CD4-positive, alpha-beta T cell treated with Interleukin-15 for 4 hours (primary cell): Measurements from ENCODE around the gene ZNF701.
"Not testable (repeated sequence)": the region's sequence is repeated elsewhere in the genome, so short reads cannot be mapped to it uniquely, and the experiment has no call there.

ENCODE experiments used
- DNase-seq: peaks from one replicate; pipeline ENCODE4 v3.0.0-alpha.2; 2020; ENCODE audit warnings: low spot score

ZNF701 gene

DNA sequence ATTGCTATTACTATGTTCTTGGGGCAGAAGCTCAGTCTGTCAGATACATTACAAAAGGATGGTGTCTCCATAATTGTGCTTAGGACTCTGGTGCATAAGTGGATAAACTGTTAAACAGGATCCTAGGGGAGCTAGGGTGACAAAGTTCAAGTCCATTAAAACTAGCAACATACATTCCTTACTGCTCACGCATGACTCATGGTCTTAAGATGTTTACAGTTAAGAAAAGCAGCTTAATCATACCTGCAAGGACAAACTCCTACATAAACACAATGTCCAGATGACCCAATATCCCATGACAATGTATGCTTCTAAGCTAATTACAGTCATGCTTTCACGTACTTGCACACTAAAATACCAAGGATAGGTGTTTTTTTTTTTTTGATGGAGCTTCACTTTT lies 3.5 kb upstream of the ZNF701 start:
- no peak for DNase-seq

DNA sequence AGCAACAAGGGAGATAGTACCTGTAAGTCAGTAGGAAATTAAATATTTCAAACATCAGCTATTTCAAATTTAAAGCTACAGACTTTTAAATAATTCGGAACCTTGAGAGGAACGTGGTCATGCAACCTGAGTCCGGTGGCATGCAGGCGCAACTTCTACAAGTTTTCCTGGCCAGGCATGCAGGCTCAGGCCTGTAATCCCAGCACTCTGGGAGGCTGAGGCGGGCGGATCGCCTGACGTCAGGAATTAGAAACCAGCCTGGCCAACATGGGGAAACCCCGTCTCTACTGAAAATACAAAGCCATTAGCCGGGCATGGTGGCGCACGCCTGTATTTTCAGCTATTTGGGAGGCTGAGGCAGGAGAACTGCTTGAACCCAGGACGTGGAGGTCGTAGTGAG lies 2.2 kb upstream of the ZNF701 start:
- DNase-seq = no peak

DNA sequence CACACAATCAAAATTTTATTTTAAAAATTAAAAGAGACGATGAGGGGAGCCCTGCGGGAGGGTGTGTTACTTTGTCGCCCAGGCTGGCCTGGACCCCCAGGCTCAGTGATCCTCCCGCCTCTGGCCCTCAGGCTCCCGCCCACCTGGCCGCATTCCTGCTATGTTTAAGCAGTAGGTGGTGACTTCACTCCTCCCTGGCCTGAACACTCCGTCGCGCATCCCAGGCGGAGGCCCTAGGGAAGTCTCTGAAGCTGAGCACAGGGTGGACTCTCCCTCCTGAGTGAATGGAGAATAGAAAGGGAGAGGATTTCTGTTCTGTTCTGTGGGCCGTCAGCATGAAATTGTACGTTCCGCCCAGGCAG lies 468 bp upstream of the ZNF701 start:
- DNase-seq = not testable (repeated sequence)

DNA sequence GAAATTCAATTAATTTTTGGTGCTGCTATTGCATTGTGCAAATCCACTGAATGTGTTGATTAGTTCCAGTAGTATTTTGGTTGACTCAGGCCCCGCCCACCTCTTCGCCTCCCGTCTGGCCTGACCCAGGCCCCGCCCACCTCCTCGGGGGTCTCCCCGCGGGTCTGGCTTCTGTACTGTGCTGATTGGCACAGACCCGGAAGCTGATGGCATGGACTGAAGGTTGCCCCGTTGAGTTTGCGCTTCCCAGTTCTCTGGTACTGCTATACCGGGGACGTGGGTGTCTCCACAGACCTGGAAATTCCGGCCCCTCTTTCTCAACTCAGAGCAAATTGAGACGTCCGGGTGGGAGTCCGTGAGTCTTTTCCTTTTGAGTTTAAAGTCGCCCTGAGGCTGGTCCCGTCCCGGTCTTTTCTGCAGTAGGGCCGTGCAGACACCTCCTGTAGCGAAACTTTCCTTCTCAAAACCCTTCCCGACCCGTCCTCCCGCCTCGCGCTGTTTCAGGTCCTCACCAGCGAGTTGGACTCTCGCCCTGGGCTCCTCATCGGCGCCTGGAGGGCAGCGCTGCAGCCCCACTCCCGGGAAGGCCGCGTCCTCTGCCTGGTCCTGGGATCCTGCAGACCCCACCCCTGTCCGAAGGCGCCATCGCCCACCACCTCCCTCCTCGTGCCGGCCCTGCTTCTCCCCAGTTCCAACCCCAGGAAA lies 14.8 kb downstream of the ZNF701 start:
- no peak for DNase-seq

DNA sequence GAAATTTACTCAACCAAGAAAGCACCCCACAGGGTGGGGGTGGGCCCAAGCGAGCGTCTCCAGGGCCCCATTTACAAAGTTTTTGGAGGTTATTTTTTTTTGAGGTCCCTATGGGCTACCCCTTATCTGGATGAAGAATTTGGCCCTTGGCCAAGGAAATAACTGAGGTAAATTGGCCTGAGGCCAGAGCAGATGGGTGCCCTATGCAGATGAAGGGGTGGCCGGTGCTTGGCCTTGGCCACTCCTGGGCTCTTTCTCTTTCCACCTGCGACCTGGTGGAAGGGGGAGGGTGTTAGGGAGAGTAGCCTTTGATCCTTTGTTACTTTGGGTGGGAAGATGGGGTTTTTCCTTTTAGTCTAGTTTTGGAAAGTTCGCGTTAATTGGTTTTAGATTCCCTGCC lies 15.5 kb downstream of the ZNF701 start:
- no peak for DNase-seq

DNA sequence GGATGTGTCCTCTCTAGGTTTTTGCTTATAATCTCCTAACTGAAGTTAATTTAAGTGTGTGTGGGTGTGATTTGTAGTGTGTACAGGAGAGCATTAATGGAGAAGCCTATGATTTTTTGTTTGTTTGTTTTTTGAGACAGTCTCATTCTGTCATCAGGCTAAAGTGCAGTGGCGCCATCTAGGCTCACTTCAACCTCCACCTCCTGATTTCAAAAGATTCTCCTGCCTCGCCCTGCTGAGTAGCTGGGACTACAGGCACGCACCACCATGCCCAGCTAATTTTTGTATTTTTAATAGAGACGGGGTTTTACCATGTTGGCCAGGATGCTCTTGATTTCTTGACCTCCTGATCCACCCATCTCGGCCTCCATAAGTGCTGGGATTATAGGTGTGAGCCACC lies 20.6 kb downstream of the ZNF701 start:
- DNase-seq = no peak

DNA sequence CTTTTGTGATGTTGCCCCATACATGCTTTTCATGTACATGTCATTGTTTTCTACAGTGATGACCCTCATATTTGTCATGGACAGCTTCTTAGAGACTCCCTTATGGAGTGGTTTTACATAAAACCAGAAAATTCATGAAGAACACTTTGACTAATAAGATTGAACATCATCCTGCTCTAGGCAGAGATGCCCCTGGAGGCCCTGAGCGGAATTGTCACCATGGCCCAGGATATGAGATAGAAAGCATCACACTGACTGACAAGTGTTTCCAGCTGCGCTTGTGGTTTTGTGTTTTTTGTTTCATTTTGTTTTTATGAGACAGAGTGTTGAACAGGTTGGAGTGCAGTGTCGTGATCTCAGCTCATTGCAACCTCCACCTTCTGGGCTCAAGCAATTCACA lies 22.2 kb downstream of the ZNF701 start:
- DNase-seq = no peak

DNA sequence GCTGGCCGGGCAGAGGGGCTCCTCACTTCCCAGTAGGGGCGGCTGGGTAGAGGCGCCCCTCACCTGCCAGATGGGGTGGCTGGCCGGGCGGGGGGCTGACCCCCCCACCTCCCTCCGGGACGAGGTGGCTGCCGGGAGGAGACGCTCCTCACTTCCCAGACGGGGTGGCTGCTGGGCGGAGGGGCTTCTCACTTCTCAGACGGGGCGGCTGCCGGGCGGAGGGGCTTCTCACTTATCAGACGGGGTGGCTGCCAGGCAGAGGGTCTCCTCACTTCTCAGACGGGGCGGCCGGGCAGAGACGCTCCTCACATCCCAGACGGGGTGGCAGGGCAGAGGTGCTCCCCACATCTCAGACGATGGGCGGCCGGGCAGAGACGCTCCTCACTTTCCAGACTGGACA lies 23.4 kb downstream of the ZNF701 start:
- not testable (repeated sequence) for DNase-seq

DNA sequence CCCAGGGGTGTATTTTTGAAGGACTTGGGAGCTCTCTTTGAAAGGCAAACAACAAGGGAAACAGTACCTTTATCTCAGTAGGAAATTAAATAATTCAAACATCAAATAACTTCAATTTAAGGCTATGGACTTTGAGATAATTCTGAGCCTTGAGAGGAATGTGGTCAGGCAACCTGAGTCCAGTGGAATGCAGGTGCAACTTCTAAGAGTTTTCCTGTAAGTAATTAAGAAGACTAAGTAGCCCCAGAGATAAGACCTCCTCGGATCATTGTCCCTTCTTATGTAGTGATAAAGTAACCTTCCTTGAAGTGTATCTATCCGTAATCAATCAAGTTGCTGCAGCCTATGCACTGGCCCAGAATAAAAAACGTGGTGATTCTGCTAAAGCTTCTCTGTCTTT lies 29.2 kb downstream of the ZNF701 start:
- no peak for DNase-seq

DNA sequence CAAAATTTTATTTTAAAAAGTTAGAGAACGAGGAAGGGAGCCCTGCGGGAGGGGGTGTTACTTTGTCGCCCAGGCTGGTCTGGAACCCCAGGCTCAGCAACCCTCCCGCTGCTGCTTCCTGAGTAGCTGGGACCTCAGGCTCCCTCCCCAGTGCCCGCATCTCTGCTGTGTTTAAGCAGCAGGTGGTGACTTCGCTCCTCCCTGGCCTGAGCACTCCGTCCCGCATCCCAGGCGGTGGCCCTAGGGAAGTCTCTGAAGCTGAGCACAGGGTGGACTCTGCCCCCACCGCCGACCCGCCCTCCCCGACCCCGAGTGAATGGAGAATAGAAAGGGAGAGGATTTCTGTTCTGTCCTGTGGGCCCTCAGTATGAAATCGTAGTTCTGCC lies 30.5 kb downstream of the ZNF701 start:
- peak; percentile 4 for DNase-seq

DNA sequence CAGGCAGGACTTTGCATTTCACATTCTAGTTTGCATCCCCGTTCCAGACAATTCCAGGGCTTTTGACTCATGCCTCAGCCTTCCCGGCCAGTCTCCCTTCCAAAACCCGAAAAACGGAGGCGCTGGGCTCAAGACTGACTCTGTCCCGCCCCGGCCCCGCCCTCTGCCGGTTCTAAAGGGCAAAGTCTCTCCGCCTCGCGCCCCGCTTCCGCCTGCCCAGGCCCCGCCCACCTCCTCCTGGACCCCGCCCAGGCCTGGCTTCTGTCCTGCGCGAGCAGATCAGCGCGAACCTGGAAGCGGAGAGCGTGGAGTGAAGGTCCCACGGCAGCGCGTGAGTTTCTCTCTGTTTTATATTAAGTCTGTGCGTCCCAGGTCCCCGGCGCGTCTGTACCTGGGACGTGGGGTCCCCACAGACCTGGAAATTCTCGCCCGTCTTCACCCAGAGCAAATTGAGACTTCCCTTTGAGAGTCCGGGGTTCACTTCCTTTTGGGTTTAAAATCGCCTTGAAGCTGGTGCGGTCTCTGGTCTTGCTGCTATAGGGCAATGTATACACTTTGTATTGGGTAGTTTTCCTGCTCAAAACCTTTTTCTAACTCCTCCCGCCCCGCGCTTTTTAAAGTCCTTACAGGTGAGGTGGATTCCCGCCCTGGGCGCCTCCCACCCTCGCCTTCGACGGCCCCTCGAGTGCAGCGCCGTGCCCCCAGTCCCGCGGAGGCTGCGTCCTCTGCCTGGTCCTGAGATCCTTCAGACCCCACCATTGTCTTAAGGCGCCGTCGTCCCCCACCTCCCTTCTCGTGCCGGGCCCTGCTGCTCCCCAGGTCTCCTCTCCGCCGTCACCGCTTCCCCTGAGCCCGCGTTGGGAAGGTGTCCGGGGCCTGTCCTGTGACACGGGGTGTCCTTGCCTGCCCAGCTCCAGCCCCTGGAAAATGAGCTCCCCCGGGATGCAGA lies 31.2 kb downstream of the ZNF701 start:
- DNase-seq = peak; percentile 91

DNA sequence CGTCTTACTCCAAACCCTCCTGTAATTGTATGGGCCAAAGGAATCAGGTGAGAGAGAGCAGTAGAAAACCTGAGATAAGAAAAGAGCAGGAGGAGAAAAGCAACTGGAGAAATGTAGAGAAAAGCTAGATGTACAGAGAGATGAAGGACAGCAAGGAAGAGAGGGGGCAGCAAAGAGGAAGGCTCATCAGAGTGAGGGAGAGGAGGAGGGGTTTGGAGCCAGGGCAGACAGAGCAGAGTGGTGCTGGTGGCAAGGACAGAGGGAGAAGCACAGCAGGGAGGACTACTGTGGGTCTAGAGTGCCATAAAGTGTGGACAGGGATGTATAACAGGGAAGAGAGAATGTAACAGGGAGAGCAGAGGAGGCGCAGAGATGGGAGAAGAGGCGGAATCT lies 31.9 kb downstream of the ZNF701 start:
- DNase-seq = not testable (repeated sequence)

DNA sequence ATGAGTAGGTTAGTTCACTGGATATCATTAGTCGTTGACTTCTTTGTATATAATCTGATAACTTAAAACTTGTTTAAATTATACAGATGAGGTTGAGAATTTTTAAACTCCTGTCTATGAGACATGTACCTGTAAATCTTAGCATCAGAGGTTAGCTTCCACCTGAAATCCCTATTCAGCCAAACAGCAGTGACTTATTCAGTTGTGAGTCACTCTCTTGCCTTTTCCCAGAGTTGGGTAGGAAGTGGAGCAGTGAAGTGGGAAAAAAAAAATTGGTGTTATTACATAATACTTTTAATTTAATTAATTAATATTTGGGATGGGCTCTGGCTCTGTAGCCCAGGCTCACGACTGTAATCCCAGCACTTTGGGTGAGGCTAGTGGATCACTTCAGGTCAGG lies 32.9 kb downstream of the ZNF701 start:
- no peak for DNase-seq

DNA sequence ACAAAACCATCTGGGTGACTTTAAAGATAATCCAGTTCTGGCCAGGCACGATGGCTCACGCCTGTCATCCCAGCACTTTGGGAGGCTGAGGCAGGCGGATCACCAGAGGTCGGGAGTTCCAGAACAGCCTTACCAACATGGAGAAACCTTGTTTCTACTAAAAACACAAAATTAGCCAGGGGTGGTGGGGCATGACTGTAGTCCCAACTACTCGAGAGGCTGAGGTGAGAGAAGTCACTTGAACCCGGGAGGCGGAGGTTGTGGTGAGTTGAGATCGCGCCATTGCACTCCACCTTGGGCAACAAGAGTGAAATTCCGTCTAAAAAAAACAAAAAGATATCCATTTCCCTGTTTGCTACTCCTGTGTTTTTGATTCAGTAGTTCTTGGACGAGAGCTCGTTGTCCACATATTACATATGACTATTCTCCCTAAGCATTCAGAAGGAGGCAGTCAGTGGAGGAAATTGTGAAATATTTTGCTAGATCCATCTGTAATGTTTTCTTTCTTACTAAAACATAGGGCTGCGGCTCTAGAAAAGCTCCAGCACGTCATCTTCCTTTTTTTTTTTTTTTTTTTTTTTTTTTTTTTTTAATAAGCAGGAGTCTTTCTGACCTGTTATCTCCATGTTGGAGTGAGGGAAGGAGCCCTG lies 33.6 kb downstream of the ZNF701 start:
- DNase-seq = no peak

DNA sequence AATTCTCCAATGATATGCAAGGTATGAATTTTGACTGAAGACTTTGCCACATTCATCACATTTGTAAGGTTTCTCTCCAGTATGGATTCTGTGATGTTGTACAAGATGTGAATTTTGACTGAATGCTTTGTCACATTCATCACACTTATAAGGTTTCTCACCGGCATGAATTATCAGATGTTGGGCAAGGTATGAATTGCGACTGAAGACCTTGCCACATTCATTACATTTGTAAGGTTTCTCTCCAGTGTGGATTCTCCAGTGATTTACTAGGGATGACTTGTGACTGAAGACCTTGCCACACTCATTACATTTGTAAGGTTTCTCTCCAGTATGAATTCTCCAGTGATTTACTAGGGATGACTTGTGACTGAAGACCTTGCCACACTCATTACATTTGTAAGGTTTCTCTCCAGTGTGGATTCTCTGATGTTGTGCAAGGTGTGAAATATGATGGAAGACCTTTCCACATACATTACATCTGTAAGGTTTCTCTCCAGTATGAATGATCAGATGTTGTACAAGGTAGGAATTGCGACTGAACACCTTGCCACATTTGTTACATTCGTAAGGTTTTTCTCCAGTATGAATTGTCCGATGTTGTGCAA lies 43.3 kb downstream of the ZNF701 start:
- DNase-seq = no peak

DNA sequence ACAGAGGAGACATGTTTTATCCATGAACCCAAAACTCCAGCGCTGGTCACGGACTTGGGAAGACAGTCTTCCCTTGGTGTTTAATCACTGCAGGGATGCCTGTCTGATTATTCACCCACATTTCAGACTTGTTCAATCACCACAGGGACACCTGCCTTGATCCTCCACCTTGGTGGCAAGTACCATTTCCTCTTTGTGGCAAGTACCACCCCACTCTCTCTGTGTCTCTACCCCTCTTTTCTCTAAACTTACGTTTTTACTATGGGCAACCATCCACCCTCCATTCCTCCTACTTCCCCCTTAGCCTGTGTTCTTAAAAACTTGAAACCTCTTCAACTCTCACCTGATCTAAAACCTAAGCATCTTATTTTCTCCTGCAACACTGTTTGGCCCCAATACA lies 51.3 kb downstream of the ZNF701 start:
- no peak for DNase-seq

DNA sequence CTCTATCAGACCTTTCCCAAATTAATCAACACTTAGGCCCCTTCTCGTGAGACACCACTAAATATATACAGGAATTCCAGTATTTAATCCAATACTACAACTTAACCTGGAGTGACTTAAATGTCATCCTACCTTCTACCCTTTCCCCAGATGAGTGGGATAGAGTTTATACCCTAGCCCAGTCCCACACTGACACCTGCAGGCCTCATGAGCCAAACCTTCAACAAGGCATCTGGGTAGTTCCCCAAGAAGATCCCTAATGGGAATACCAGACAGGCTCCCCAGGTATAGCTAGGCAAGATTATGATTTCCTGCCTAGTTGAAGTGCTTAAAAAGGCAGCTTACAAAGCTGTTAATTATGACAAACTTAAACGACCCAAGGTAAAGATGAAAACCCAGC lies 52.2 kb downstream of the ZNF701 start:
- DNase-seq = no peak

DNA sequence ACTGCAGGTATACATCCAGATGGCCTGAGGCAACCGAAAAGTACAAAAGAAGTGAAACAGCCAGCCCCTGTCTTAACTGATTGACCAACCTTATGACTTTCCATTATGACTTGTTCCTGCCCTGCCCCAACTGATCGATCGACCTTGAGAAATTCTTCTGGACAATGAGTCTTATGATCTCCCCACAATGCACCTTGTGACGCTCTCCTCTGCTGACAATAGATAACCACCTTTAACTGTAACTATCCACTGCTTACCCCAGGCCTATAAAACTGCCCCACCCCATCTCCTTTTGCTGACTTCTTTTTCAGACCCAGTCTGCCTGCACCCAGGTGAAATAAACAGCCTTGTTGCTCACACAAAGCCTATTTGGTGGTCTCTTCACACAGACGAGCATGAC lies 56.8 kb downstream of the ZNF701 start:
- no peak for DNase-seq

DNA sequence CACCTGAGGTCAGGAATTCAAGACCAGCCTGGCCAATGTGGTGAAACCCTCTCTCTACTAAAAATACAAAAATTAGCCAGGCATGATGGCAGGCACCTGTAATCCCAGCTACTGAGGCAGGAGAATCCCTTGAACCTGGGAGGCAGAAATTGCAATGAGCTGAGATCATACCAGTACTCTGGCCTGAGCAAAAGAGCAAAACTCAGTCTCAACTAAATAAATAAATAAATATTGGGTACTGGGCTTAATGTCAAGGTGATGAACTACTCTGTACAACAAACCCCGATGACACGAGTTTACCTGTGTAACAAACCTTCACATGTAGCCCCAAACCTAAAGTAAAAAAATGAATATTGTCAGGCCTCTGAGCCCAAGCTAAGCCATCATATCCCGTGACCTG lies 57.4 kb downstream of the ZNF701 start:
- not testable (repeated sequence) for DNase-seq

DNA sequence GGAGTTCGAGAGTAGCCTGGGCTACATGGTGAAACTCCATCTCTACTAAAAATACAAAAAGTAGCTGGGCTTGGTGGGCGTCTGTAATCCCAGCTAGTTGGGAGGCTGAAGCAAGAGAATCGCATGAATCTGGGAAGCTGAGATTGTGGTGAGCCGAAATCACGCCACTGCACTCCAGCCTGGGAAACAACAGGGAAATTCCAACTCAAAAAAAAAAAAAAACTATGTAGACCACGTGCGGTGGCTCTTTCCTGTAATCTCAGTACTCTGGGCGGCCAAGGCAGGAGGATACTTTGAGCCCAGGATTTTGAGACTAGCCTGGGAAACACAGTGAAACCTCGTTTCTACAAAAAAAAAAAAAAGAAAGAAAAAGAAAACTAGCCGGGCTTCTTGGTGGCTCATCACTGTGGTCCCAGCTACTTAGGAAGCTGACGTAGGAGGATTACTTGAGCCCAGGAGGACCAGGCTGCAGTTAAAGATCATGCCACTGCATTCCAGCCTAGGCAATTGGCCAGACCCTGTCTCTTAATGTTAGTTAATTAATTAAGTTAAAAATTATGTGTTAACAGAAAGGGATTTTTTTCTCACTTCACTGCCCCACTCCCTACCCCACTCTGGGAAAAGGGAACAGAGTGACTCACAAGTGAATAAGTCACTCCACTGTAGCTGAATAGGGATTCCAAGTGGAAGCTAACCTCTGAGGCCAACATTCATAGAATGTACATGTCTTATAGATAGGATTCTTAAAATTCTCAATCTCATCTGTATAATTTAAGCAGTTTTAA lies 65.9 kb downstream of the ZNF701 start:
- DNase-seq = no peak
